ENCODE measurements around the gene NANS. TPM values are rescaled to one million over a fixed set of nuclear protein-coding genes. Genes with fewer than 3 reads are reported as not detected.

NANS gene
- total and polyA plus RNA-seq, 2 of the 8 experiments (the other 6 are each of a cell fraction or from before 2014, with no cell fraction given): 56.5 to 67.3 TPM

DNA sequence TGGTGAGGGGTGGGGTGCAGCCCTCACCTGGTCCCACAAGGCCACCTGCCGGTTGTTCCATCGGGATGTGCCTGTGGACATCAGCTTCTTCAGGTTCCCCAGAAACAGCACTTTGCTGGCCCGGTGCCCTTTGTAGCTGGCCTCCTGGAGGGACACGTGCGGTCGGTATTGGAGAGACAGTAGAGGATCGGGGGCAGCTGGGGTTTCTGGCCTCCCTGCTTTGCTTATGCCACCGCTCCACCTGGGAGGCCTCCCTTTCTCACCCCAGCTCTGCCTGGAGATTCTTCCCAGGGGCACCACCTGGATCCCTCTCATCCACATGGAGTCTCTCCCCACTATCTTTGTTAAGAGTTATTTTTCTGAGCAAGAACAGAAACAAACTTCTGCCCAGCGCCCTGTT lies 75.6 kb downstream of the NANS start:
- ChIA-PET POLR2A (ENCODE audit: partially characterized antibody) (no interaction called here), CTCF (ENCODE audit: partially characterized antibody) (interaction anchor here (0.7 to 2.7 kb wide), 5 partner anchors 11 to 131 kb away, joined by 3 to 14 read pairs (median 5); no protein-coding TSS in a partner anchor)
- no peak overlapping the region for H3K27ac ChIP-seq (ENCODE audit: low read depth, low read length)
- no peaks in the 10 kb centered on the region for H3K23me2 ChIP-seq (ENCODE audit: low read depth, low read length)
- H3K4me3 ChIP-seq (ENCODE audit: extremely low read depth in 1 of 4, insufficient read depth in 2 of 4, low read depth in 3 of 4, low read length in 4 of 4): no peak overlapping the region
- H3K14ac ChIP-seq (ENCODE audit: insufficient read length): no peak overlapping the region
- no peak overlapping the region; the same call in 1 of the 2 replicates for H2BK5ac ChIP-seq (ENCODE audit: low read depth, low read length)
- no peaks in the 10 kb centered on the region for H3K79me1 ChIP-seq (ENCODE audit: low read depth, low read length)
- H3K4ac ChIP-seq (replicated peaks; ENCODE audit: insufficient read length, low read depth, low read length): no peak overlapping the region
- WGBS, 2 experiments (ENCODE audit: extremely low coverage in 1 of 2, insufficient coverage in 1 of 2, insufficient read length in 1 of 2, insufficient replicate concordance in 2 of 2, low coverage in 1 of 2, low lambda C conversion rate in 2 of 2, missing lambda C conversion rate in 1 of 2): 91% methylated on average over 9 of the region's 9 CpGs; no CpG with 5 or more reads in 1 of the 2 experiments
- H3K4me2 ChIP-seq (ENCODE audit: insufficient read depth in 1 of 2, low read depth in 2 of 2, low read length in 2 of 2): no peak overlapping the region
- no peak overlapping the region; the same call in 1 of the 2 replicates for H4K8ac ChIP-seq (ENCODE audit: extremely low read depth, insufficient read depth, low read length)
- H4K91ac ChIP-seq (replicated peaks; ENCODE audit: insufficient read length, low read length): no peak overlapping the region
- no peak overlapping the region for H3K9ac ChIP-seq (replicated peaks in 1 of 4; ENCODE audit: extremely low read depth in 1 of 4, low read depth in 3 of 4, low read length in 3 of 4)
- H2BK20ac ChIP-seq (ENCODE audit: low read length): no peak overlapping the region
- no peak overlapping the region for H2AFZ ChIP-seq (ENCODE audit: low read length)
- no peak overlapping the region for H3K18ac ChIP-seq (ENCODE audit: extremely low read depth, low read length)
- H4K5ac ChIP-seq (ENCODE audit: insufficient read length, low read depth, low read length): no peak overlapping the region
- no peak overlapping the region for H3K23ac ChIP-seq (ENCODE audit: insufficient read length)
- no peak overlapping the region for H3K56ac ChIP-seq (replicated peaks; ENCODE audit: insufficient read length, low read depth, low read length)
- H3K27me3 ChIP-seq (replicated peaks in 1 of 4; ENCODE audit: control insufficient read depth in 3 of 4, extremely low read depth in 1 of 4, insufficient read depth in 3 of 4, low read length in 3 of 4): no peaks in the 10 kb centered on the region
- peaks cover 0 to 11% (median 0%) of the 10 kb centered on the region in 4 experiments; a peak in 3 of 7 replicates for H3K4me1 ChIP-seq (replicated peaks in 1 of 4; ENCODE audit: control insufficient read depth in 3 of 4, insufficient read depth in 4 of 4, low read length in 3 of 4)
- no peaks in the 10 kb centered on the region for H3K79me2 ChIP-seq (ENCODE audit: control insufficient read depth in 1 of 2, insufficient read depth in 2 of 2, low read length in 2 of 2)
- H2AK5ac ChIP-seq (ENCODE audit: low read depth, low read length): no peak overlapping the region
- no peaks in the 10 kb centered on the region for H3K9me3 ChIP-seq (ENCODE audit: insufficient read depth in 2 of 2, low read depth in 1 of 2, low read length in 1 of 2)
- H2BK15ac ChIP-seq (ENCODE audit: low read length): no peak overlapping the region
- FAIRE-seq: no peak
- H3K36me3 ChIP-seq (ENCODE audit: control insufficient read depth in 2 of 4, insufficient read depth in 4 of 4, low read length in 3 of 4): peaks cover 0 to 4% (median 1%) of the 10 kb centered on the region in 4 experiments; a peak in 4 of 8 replicates
- H2BK12ac ChIP-seq (ENCODE audit: low read depth, low read length): no peak overlapping the region
- DNase-seq (ENCODE audit: low read depth in 1 of 2, low spot score in 2 of 2): no peak
- H4K20me1 ChIP-seq (replicated peaks in 1 of 2; ENCODE audit: control insufficient read depth in 1 of 2, insufficient read depth in 2 of 2, low read length in 2 of 2): peaks cover 0 to 1% of the 10 kb centered on the region in 2 experiments
- TF ChIP-seq POU5F1 (IDR thresholded peaks at IDR 0.05; ENCODE audit: low read depth, low read length) (no peak), SP1 (IDR thresholded peaks at IDR 0.05; ENCODE audit: low read depth, low read length) (no peak), FOSL1 (IDR thresholded peaks at IDR 0.05; ENCODE audit: insufficient read depth, low read depth, low read length) (no peak), CBX5 (IDR thresholded peaks at IDR 0.05; ENCODE audit: low read depth, low read length) (no peak), JUND (IDR thresholded peaks at IDR 0.05; ENCODE audit: low read length) (no peak), RAD21 (IDR thresholded peaks at IDR 0.05 in 1 of 2, conservative IDR thresholded peaks at IDR 0.05 in 1 of 2; ENCODE audit: low read depth in 2 of 2, low read length in 2 of 2) (no peak), EZH2 (IDR thresholded peaks at IDR 0.05; ENCODE audit: low read depth, low read length, severe bottlenecking) (no peak), KDM1A (IDR thresholded peaks at IDR 0.05; ENCODE audit: borderline replicate concordance, low read length) (no peak), POLR2AphosphoS5 (IDR thresholded peaks at IDR 0.05; ENCODE audit: low read depth, low read length) (no peak), TAF7 (optimal IDR thresholded peaks at IDR 0.05; ENCODE audit: borderline replicate concordance, low read depth, low read length) (no peak), ZNF274 (IDR thresholded peaks at IDR 0.05; ENCODE audit: borderline replicate concordance, extremely low read depth, low read length) (no peak)
- TF ChIP-seq, protein P1, sequence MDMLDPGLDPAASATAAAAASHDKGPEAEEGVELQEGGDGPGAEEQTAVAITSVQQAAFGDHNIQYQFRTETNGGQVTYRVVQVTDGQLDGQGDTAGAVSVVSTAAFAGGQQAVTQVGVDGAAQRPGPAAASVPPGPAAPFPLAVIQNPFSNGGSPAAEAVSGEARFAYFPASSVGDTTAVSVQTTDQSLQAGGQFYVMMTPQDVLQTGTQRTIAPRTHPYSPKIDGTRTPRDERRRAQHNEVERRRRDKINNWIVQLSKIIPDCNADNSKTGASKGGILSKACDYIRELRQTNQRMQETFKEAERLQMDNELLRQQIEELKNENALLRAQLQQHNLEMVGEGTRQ (IDR thresholded peaks at IDR 0.05; ENCODE audit: low read length): no peak
- H2BK120ac ChIP-seq (replicated peaks; ENCODE audit: low read depth, low read length): no peak overlapping the region
